ENCODE results near the gene TBRG1. TPM values are rescaled to one million over a fixed set of nuclear protein-coding genes. Genes with fewer than 3 reads are reported as not detected.
"Not testable (repeated sequence)": the region's sequence is repeated elsewhere in the genome, so short reads cannot be mapped to it uniquely, and the experiment has no call there.

The TBRG1 gene
- total RNA-seq (2014; rRNA removed; shearing (Covaris generic)), result 11.1 and 29.3 TPM in 2 replicates

GRCh38 chr11:124622531-124623451 lies at the start of gene TBRG1:
TSS of gene TBRG1 (plus strand) at chr11:124622864. CDS start at chr11:124623084, 220 bp downstream.
- peak; percentile 93 for DNase-seq (ENCODE audit: low read depth)

- no peak for DNase-seq (ENCODE audit: low read depth)
These were observed 44.8 kb upstream of the TBRG1 start for GRCh38 chr11:124577716-124578427.

GRCh38 chr11:124578761-124579160 lies 43.9 kb upstream of the TBRG1 start:
- no peak for DNase-seq (ENCODE audit: low read depth)

- peak; percentile 10 for DNase-seq (ENCODE audit: low read depth)
These were observed 40.8 kb upstream of the TBRG1 start for GRCh38 chr11:124581817-124582216.

GRCh38 chr11:124582565-124582964 lies 40.1 kb upstream of the TBRG1 start:
- DNase-seq (ENCODE audit: low read depth), result no peak

- no peak for DNase-seq (ENCODE audit: low read depth)
These were observed 38.9 kb upstream of the TBRG1 start for GRCh38 chr11:124583781-124584180.

- DNase-seq (ENCODE audit: low read depth), result no peak
These were observed 37.8 kb upstream of the TBRG1 start for GRCh38 chr11:124584681-124585372.

- peak; percentile 46 for DNase-seq (ENCODE audit: low read depth)
These were observed 36.3 kb upstream of the TBRG1 start for GRCh38 chr11:124586238-124586860.

GRCh38 chr11:124591430-124591829 lies 31.2 kb upstream of the TBRG1 start:
- DNase-seq (ENCODE audit: low read depth), result no peak

GRCh38 chr11:124592627-124593026 lies 30.0 kb upstream of the TBRG1 start:
- no peak for DNase-seq (ENCODE audit: low read depth)

GRCh38 chr11:124595302-124595701 lies 27.4 kb upstream of the TBRG1 start:
- DNase-seq (ENCODE audit: low read depth), result no peak

GRCh38 chr11:124597626-124598025 lies 25.0 kb upstream of the TBRG1 start:
- DNase-seq (ENCODE audit: low read depth), result no peak

GRCh38 chr11:124600621-124601320 lies 21.9 kb upstream of the TBRG1 start:
- DNase-seq (ENCODE audit: low read depth), result no peak

- peak; percentile 85 for DNase-seq (ENCODE audit: low read depth)
These were observed 20.5 kb upstream of the TBRG1 start for GRCh38 chr11:124602193-124602592.

- not testable (repeated sequence) for DNase-seq (ENCODE audit: low read depth)
These were observed 19.9 kb upstream of the TBRG1 start for GRCh38 chr11:124602723-124603122.

- DNase-seq (ENCODE audit: low read depth), result no peak
These were observed 16.9 kb upstream of the TBRG1 start for GRCh38 chr11:124605719-124606118.

- DNase-seq (ENCODE audit: low read depth), result no peak
These were observed 14.5 kb upstream of the TBRG1 start for GRCh38 chr11:124608147-124608546.

- no peak for DNase-seq (ENCODE audit: low read depth)
These were observed 12.4 kb upstream of the TBRG1 start for GRCh38 chr11:124610295-124610694.

GRCh38 chr11:124611064-124611463 lies 11.6 kb upstream of the TBRG1 start, which contains the start of gene PANX3:
TSS of gene PANX3 (plus strand) at chr11:124611428. CDS start at chr11:124611557, 129 bp downstream.
- DNase-seq (ENCODE audit: low read depth), result no peak

GRCh38 chr11:124612045-124612444 lies 10.6 kb upstream of the TBRG1 start:
- DNase-seq (ENCODE audit: low read depth), result no peak
